ENCODE measurements around the gene PHC2. TPM values are rescaled to one million over a fixed set of nuclear protein-coding genes. Genes with fewer than 3 reads are reported as not detected.

Gene PHC2
- total RNA-seq, 1 experiment from 2014 or later, result 128 TPM

DNA sequence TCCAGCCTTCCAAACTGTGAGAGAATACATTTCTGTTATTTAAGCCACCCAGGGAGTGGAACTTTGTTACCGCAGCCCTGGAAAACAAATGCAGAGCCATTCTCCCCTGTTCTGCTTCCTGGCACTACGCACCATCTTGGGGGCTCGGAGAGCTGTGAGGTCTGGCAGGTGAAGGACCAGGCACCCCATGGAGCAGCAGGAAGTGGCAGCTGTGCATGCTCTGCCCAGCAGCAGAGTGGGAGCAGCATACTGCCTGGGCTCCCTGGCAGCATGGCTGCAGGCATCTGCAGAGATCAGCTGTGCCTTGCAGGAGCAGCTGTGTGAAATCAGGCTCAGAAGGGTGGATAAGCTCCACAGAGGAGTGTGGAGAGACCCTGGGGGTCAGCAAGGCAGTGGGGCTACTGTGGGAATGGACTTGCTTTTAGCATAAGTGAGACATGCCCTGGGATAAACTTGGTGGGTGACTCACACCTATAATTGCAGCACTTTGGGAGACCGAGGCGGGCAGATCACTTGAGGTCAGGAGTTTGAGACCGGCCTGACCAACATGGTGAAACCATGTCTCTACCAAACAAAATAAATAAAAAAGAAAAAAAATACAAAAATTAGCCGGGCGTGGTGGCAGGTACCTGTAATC lies 23.9 kb upstream of the PHC2 start:
- DNase-seq (ENCODE audit: low read depth), result peak; percentile 87

DNA sequence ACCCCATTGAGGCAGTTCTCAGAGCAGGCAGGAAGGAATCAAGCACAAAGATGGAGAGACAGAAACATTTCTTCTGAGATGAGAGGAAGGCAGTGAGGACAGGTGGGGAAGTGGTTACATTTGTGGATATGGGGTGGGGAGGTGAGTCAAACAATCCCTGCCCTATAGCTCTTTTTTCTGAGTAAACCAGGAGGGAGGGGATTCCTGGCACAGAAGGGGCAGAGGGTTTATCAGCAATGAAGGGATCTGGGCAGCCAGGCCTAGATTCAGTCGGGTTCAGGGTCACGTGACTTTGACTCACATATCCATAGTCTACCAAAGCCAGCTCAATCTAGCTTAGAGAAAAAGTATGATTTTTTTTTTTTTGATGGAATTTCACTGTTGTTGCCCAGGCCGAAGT lies 15.7 kb upstream of the PHC2 start:
- DNase-seq (ENCODE audit: low read depth), result no peak

DNA sequence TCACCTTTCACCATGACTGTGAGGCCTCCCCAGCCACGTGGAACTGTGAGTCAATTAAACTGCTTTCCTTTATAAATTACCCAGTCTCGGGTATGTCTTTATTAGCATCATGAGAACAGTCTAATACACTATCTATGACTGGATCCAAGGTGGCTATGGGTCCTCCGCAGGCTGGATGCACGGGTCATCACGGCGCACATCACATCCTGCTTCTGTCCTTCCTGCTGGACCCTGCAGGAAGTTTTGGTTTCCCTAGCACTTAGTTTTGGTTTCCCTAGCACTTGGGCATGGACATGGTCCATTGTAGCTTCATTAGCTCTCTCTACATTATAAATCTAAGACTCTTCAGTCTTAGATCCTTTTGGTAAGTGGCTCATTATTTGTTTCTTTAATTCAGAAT lies 14.2 kb upstream of the PHC2 start:
- DNase-seq (ENCODE audit: low read depth), result no peak

DNA sequence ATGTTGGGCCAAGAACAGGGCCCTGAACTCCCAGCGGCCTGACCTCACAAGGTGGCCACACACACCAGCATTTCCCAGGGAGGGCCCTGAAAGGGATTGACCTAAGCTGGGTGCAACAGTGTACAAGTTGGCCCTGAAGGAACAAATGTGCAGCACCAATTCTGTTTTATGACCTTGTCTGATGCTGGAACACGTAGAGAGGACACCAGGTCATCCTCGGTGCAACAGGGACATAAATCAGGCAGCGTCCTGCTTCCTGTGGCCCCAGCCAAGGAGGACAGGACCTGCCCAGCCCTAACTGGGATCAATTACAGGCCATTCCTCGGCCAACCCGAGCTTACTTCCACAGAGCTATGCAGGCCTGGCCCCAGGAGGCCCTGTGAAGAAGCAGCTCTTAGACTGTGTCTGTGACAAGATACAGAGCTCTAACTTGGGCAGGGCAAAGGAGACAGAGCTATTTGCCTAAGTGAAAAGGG lies 12.8 kb upstream of the PHC2 start:
- DNase-seq (ENCODE audit: low read depth), result peak; percentile 84

DNA sequence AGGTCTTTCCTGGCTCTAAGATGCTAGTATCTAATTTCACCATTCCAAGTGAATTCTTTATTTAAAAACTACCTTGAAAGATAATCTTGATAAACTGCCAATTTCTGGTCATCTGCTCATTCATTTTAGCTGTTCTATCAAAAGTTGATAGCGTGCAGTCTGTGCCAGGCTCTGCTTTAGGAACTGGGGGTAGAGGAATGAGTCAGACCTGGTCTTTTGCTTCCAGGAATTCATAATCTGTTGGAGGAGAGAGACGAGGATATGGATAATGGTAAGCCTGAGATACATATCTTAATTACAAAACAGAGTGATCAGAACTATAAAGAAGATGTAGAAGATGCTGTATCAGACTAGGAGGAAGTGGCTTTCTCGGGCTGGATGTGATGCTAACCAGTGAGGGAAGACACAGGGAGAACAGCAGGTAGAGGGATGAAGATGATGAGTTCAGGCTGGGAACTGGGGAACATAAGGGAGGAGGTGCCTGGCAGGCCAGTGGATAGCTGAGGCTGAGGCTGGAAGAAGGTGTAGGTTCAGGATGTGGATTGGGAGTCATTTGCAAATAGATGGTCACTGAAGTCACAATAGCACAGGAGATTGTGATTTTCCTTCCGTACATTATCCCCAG lies 12.3 kb upstream of the PHC2 start:
- peak; percentile 91 for DNase-seq (ENCODE audit: low read depth)

DNA sequence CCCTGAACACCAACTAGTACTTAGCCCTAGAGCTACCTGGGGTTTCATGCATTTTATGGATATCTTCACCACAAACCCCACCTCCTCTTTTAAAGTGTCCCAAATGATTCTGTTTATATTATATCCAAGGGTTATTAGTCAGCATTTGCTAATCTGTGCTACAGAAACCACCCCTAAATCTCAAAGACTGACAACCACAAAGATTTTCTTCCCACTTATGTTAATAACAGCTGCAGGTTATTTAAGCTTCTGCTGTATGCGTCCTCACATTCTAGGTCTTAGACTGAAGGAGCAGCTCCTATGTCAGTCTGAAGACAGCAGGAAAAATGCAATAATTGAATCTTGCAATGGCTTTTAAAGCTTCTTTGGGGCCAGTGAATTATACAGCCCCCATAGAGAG lies 11.2 kb upstream of the PHC2 start:
- DNase-seq (ENCODE audit: low read depth), result peak; percentile 88

DNA sequence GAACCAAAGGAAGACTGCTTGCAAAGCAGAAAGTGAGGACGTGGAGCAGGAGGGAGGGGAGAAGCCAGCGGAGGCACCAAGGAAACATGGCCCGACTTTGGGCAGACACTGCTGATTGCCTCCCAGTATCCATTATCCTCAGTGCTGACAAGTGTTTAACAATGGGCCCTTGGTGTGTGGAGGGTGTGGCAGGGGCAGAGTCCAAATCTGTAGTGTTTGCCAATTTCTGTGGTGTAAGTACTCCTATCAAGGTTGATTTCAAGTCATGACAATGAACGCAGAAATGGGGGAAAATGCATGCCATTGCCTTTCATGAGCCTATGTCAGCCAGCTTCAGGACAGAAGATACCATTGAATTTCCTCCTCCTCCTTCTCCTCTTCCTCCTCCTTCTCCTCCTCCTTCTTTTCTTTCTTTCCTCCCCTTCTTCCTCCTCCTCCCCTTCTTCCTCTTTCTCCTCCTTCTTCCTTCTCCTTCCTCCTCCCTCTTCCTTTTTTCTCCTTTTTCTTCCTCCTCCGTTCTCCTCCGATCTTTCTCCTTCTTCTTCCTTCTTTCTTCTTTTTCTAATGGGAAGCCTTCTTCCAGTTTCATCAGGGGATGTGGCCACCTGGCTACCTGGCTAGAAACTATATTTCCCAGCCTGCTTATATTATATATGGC lies 10.3 kb upstream of the PHC2 start:
- no peak for DNase-seq (ENCODE audit: low read depth)

DNA sequence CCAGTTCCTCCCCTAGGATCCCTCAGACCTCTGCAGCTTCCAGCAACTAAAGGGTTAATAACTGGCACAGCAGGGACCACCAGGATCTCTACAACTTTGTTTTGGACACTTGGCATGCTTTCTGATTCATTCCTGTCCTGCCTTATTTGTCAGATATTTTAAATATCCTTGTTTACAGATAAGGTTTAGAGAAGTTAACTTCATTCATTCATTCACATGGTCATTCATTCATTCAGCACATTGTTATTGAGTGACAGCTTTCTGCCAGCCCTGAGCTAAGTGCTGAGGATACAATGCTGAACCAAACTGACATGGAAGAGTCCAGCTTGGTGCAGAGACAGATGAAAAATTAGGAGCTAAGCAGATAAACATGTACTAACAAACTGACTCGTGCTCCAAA lies 8.8 kb upstream of the PHC2 start:
- no peak for DNase-seq (ENCODE audit: low read depth)

DNA sequence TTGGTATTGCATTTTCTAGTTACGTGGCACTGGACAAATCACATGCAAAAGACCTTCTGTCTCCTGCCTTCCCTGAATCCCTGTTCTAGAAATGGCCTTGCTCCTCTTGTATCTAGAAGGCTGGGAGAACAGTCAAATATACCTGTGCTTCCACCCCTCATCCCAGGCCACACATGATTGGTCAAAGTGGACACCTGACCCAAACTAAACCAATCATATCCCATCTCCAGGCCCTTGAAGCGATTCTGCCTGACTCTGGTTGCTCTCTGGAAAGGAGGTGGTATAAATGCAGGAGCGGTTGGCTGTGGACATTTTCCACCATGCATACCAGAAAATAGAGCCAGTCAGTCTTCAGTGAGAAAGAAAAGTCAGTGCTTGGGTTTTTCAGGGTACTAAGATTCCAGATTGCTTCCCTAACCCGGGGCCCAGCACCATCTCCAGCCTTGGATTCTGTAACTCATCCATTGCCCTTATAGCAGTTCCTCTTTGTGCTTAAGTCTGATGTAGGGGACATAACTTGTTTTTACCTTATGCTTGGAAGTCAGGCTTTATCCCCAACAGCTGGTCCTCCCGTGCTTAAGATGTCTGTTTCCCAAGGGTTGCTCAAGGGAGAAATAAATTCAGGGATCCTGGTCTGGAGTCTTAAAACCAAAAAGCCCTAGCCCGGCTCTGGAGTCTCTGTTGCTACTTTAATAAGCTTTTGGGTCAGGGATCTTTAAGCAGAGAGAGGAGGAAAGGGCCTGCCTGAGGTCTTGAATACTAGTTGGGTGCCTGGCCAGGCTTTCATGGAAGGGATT lies 7.7 kb upstream of the PHC2 start:
- no peak for DNase-seq (ENCODE audit: low read depth)

DNA sequence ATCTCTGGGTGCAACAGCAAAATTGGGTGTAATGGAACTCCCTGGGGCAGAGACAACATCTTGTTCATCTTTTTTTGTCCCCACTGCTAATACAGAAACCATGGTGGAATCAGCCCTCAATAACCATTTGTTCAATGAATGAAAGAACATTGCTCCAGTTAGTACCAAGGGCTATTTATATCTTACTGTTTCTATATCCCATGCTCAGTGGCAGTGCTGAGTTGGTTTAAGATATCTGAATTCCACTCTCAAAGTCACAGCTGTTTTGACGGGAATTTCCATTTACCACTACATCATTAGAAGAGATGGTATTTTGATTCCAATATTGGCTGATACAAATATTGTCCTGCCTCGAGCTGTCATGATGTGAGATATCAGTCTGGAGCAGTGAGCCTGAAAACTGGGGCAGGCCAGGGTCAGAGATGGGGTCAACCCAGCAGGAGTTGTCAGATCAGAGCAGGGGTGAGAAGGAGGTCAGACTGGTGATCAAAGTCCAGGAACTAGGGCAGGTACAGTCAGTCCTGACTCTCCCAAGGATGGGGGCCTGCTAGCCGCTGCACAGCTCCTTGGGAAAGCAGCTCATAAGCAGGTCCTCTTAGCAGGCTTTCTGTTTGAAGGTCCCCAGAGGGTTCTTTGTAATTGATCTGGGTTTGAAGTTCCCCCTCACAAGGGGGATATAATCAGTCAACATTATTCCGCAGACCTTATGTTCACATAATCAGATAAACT lies 5.8 kb upstream of the PHC2 start:
- DNase-seq (ENCODE audit: low read depth), result no peak

DNA sequence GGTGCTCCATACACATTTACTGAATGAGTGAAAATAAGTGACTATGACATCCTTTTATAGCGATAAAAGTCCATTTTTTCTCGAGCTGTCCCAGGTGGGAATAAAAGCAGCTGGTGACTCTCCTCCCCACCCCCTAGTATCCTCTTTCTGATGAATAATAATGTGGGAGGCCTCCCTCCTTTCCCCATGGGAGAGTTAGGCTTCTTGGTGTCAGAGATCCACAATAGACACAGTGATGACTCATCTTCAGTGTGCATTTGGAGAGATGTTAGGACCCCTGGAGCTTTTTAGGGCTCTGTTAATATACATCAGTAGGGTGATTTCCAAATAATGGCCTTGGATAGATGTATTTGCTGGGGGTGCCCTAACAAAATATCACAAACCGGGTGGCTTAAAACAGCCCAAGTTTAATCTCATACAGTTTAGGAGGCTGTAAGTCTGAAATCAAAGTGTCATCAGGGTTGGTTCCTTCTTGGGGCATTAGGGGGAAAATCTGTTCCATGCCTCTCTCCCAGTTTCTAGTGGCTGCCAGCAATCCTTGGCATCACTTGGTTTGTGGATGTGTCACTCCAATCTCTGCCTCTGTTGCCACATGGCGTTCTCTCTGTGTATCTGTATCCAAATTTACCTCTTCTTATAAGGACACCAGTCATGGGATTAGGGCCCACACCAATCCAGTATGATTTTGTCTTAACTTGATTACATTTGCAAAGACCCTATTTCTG lies 4.4 kb upstream of the PHC2 start:
- DNase-seq (ENCODE audit: low read depth), result peak; percentile 89

DNA sequence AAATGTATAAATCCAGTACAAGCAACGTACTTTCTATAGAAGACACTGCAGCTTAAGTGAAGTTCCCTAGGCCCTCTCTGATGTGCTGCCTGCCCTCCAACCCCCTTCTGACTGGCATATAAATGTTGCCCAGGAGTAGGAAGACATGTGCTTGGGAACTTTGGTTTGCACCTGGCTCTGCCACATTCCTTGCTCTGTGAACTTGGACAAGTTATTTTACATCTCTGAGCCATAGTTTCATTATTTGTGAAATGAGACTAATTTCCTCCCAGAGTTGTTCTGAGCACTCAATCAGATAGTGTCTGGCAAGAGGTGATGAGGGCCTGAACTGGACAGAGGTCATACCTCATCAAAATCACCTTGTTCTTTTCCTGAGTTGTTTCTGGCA lies 3.5 kb upstream of the PHC2 start:
- DNase-seq (ENCODE audit: low read depth), result no peak

DNA sequence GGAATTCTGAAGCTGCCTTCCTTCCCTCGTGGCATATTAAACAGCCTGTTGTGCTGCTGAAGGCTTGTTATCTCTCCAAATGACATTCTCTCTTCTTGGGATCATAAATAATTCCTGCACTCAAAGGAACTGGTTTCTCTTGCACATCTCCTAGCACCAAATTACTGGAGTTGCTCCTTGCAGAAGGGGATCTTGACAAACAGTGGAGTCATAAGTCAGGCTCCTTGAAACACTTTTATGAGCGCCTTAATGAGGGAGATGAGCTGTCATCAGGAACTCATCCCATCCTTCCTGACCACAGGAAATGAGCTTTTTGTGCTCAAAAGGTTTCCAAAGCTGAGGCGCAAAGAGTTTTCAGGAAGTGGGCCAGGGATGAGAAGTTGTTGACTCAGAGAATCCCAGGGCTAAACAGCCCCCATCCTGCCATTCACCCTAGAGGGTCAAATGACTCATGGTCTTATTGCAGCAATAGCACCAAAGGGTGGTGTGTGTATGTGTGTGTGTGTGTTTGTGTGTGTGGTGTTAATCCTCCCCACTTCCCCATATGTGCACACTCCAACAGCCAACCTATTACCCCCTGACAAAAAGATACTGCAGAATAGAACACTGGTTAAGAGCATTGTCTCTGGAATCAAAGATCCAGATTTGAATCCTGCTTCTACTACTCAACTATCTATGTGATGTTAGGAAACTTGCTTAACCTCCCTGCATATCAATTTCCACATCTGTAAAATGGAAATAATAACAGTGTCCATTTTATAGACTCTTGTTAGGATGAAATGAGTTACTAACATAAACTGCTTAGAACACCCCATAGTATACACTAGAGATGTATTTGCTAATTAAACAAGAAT lies 2.8 kb upstream of the PHC2 start:
- peak; percentile 100 for DNase-seq (ENCODE audit: low read depth)

DNA sequence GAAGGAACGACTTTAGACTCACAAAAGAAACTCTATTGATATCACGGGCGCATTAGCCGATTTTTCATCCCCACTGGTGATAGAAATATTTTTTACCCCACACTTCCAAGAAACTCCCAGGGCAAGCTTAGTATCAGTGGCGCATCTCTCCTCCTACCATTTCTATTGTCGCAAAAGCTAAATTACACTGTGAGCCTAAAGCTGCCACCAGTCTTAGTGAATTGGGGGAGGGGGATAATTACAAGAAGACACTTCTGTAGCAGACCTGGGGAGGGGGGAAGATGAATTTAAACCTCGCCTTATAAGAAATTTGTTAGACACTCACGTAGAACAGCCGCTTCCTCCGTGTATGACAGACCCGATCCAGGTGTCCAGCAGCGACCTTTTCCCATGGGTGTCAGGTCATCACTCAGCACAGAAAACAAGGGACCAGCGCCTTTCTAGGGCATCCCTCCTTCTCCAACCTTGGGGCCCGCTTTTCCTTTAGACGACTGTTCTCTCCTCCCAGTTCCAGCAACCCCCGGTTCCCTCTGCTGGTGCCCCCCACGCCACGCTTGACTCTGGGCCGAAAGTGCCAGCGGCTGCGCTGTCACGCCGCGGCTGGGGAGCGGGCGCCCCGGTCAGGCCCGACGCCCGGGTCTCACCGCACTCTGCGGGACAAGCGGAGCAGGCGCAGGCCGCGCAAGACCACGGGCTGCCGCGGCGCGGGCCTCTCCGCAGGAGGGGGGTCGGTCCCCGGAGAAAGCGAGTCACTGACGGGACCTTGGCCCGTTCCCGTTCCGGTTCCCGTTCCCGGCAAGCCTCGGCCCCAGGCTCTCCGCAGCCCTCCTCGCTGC lies 821 bp downstream of the PHC2 start:
- DNase-seq (ENCODE audit: low read depth), result no peak

DNA sequence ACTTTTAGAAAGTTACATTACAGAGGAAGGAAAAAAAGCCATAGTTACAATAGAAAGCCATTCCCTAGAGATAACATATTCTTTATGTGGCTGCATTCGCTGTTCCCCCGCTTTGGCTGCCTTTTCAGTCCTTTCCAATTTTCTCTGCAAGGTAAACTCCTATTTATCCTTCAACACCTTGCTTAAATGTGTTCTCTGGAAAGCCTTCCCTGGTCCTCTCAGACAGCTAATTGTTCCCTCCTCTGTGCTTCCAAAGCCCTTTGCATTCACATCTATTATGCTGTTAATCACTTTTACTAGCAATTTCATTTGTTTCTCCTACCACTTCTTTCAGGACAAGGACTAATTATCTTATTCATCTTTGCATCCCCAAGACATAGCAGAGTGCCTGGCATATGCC lies 1.6 kb downstream of the PHC2 start:
- DNase-seq (ENCODE audit: low read depth), result no peak

DNA sequence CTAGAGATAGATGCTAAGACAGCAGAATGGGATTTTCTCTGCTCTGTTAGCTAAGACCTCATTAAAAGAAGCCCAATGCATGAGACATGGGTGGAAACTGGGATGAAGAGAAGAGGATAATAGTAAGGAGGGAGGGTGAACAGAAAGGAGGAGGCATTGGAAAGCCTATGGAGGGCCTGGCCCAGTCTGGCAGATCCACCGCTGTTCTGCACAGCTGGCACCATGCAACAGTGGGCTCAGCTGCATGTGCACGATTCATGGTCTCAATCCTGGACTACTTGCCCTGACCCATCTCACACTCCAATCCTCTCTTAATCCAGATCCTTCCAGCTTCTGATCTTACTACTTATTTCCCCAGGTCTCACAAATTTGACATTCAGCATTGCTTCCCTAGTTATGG lies 2.2 kb downstream of the PHC2 start:
- no peak for DNase-seq (ENCODE audit: low read depth)

DNA sequence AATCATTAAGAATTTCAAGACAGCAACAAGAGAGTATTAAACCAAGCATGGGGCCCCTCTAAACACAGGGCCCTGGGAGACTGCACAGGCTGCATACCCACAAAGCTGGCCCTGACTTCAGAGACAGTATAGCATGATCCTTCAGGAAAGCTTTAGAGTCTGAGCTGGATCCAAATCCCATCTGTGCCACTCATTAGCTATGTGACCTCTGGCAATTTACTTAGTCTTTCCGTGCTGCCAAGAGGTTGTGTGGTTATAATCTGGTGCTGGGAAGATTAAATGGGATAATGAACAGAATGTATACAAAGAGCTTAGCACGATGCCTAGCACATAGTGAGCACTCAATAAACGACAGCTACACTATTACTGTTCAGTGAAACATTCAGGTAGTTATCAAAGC lies 4.0 kb downstream of the PHC2 start:
- DNase-seq (ENCODE audit: low read depth), result peak; percentile 63

DNA sequence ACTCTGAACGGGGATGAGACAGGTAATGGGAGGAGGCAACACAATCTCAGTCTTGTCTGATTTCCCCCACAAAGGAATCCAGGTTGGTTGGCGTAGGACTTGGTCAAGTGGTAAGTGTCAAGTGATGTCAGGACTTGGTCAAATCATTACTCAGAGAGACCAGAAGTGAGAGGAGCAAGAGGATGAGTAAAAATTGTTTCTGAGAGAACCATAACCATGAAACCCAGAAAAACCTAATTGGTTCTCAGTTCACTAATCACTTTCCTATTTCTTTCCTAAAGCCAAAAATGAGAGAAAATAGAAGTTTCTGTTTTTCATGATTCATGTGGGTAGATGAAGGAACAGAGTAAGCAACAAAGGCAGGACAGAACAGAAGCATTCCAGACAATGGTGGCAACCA lies 5.0 kb downstream of the PHC2 start:
- no peak for DNase-seq (ENCODE audit: low read depth)

DNA sequence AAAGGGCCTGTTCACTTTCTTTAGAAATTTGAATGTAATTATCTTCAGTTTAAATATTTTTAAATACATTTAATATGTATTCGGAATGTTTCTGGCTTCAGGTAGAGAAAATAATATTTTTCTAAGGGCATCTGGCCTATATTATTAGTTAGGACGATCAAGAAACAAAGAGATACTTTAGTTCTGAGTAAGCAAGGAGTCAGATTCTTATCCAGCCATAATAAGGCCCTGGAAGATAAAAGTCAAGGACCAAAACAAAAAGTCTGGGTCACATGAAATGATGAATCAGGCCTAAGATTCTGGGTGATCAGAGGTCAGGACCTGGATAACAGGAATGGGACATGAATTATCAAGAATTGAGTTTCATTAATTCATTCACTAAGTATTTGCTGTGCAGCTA lies 6.3 kb downstream of the PHC2 start:
- peak; percentile 70 for DNase-seq (ENCODE audit: low read depth)
